NK-92 treated with Interleukin-12 subunit alpha and Interleukin-12 subunit beta, amount 100 ng/mL, for 24 hours (cell line): ENCODE data around the gene SIK3.

ENCODE experiments used
- DNase-seq: peaks from one replicate; lab custom pipeline; 2025; lab: John Stamatoyannopoulos, UW

The SIK3 gene

DNA sequence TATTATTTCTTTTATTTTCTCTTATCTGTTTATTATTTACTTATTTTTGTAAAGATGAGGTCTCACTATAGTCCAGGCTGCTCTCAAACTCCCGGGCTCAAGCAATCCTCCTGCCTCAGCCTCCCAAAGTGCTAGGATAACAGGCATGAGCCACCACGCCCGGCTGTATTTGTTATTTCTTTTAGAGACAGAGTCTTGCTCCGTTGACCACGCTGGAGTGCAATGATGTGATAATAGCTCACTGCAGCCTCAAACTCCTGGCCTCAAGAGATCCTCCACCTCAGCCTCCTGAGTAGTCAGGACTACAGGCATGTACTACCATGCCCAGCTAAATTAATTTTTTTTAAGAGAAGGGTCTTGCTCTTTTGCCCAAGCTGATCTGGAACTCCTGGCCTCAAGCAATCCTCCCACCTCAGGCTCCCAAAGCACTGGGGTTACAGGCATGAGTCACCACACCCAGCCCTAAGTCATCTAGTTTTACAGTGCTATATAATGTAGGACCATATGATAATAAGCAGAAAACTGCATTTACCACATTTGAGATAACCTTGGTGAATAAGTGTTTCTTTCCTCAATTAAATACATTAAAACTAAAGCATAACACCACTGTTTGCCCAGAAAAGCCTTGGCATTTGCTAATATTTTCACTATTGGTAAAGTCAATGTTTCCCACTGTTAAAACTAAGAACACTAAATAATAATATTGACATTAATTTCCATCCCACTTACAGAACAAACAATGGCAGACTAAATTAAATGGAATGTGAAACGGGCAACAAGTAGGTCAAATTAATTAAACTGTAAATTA, 127.5 kb downstream of the SIK3 start:
- no peak for DNase-seq

DNA sequence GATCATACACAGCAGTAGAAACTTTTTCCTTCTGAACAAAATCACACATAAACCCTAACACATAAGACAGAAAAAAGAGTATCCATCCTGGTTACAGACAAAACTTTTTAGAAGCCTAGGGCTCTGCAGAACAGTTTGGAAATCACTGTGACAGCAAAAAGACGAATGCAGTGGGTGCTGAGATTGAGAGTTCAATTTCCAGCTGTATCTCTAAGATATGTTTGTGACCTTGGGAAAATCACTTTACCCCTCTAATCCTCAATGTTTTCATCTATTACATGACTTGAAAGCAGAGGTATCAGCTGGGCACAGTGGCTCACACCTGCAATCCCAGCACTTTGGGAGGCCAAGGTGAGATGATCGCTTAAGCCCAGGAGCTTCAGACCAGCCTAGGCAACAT, 128.5 kb downstream of the SIK3 start:
- DNase-seq = no peak

DNA sequence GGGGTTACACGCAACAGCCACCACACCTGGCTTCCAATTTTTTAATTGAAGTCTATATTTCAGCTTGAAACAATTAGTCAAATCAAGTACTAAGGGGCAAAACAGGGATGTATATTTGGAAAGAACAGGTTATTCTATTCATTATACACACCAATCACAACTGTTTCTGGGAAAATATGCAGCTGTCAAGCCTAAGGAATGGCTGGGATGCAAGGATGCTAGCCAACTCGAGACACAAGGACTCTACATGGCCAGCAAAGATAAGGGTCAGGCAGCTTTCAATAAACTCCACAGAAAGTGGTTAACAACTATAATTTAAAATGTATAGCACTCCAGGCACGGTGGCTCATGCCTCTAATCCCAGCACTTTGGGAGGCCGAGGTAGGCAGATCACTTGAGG, 134.0 kb downstream of the SIK3 start:
- no peak for DNase-seq

DNA sequence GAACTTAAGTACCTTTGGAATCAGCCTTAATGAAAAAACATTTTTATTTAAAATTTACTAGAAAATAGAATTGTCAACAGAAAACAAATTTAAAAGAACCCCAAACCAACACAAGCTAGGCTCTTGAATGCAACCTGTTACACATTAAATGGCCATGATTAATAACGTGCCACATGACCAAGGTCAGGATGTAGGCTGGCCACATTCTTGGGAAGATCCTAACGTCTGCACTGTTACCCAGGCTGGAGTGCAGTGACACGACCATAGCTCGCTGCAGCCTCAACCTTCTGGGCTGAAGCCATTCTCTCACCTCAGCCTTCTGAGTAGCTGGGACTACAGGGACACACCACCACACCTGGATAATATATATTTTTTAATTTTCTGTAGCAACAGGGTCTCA, 134.4 kb downstream of the SIK3 start:
- no peak for DNase-seq

DNA sequence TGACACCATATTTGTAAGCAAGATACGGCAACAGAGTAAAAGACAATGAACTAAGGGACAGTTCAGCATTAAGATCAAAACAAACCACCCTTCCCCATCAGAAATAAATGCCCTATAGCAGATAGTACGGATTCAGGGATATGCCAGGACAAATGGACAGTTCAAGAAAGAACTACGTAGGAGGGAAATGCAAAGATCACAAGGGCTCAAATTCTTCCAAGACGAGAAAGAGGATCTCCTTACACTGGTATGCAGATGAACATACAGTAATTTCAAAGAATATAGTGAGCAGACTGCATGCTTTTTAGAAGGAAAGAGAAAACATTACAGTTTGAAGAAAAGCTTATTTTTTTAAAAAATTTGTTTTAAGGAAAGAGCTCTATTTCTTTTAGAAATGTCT, 136.1 kb downstream of the SIK3 start:
- no peak for DNase-seq

DNA sequence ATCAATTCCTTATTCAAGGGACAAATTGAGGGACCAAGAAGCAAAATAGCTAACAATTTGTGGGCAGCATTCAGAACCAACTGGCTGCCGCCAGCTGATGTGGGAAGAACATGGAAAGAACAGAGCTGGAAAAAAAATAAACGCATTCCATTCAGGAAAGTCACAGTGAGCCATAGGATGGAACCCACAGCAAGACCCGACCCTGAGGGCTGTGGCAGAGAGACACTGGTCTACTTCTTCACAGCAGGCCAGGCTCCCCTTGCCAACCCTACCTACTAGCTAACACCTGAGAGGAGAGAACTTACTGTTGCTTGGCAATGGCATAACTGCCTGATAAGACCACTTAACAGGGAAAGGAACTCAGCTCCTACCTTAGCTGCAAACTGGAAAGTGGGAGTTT, 137.3 kb downstream of the SIK3 start:
- no peak for DNase-seq

DNA sequence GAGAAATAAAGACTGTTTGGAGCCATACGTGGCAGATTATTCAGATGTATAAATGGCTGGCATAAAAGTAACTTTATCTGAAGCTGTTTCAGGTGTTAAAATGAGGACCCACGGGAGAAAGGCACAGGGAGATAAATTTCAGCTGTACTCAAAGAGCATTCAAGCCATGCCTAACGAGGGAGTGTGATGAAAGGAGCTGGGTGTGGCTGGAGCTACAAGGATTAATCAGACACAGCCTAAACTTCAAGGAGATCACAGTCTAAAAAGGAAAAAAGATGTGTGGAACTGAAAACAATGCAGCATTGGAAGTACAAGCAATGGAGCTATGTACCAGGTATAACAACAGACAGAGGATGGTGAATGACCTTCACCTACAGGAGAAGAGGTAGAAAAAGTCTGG, 140.0 kb downstream of the SIK3 start:
- DNase-seq = no peak

DNA sequence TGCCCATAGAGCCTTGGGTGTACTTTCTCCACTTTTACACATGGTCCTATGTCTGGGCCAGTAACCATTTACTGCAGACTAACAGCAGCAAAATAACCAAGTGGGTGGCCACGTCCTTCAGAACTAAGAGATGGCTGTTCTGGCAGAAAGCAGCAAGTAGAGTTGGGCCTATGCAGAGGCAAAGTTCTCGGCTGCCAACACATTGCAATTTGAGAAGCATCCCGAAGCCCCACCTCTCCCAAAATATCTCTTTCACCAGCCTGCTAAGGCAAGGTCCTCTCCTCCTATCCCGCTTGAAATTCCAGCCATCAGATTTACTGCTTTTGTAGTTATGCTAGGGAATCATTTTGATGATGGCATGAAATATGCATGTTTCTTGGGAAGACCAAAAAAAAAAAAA, 142.3 kb downstream of the SIK3 start:
- DNase-seq = no peak

DNA sequence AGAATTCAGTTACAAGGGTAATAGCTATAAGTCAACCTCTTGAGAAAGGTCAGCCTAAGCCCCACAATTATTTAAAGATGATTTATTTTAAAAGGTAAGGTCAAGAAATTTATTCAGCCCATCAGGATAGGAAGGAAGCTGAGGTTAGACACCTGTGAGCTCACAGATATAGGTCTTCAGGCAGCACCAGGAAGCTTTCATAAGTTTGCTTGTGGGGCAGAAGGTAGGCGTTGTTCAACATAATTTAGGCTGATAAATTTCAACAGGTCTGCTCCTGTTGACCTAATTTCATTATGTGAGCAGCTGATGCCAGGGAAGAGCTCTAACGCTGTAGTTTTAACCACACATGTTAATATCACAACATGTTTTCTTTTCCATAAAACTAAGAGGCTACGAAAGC, 142.7 kb downstream of the SIK3 start:
- DNase-seq = no peak

DNA sequence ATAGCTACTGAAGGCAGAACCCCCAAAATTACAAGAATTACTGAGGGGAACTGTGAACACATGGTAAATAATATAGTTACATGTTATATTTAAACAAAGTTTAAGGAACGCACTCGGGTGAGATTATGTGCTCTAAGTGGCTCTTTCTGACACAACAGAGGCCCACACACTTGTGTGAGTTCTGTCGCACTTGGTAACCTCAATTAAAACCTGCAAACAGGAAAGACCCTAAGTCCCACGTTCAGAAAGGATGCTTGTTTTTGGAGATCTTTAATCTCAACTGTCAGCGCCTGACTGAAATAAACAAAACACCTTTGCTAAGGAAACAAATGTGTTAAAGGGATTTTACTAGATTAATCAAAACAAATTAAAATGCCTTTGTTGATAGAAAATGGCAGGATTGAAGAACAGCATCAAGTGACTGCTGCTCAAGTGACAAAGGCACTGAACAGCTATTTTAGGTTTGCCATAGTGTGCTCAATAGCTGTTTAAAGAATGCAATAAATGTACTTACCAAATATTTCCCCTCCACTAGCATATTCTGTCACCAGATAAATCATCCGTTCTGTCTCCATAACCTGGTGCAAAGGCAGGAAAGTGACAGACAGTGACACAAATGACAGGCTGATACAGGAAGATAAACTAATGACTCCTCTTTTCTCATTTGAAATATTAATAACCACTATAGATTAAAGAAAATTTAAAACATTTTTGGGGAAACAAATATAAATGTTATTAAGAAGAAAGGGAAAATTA, 144.5 kb downstream of the SIK3 start:
- DNase-seq = no peak

DNA sequence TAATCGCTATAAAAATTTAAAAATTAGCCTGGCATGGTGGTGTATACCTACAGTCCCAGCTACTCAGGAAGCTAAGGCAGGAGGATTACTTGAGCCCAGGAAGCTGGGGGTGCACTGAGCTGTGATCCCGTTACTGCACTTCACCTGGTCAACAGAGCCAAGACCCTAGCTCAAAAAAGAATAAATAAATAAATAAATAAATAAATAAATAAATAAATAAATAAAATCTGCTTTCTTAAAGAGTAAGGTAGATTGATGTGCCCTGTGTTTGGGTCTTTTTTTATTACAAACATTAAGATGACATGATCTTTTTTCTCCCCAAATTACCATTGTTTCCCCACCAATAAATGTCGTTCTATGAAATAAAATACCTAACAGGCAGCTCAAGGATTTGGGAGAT, 146.5 kb downstream of the SIK3 start:
- no peak for DNase-seq

DNA sequence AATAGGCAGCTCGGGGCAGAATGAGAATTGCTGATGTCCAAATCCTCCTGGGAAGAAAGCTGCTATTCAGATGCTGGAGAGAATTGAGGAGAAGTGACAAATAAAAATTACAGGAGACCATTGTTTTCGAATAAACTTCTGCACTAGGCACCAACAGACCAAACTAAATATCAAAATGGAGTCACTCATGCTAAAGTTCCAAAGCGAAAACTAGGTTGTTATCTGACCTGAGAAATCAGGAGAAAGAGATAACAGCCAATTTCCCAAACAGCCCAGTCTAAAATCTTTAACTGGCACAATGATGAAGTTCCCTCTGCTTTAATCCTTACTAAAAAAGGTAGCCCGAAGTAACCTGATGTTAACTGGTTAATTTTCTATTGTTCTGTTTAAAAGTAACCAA, 148.0 kb downstream of the SIK3 start:
- no peak for DNase-seq

DNA sequence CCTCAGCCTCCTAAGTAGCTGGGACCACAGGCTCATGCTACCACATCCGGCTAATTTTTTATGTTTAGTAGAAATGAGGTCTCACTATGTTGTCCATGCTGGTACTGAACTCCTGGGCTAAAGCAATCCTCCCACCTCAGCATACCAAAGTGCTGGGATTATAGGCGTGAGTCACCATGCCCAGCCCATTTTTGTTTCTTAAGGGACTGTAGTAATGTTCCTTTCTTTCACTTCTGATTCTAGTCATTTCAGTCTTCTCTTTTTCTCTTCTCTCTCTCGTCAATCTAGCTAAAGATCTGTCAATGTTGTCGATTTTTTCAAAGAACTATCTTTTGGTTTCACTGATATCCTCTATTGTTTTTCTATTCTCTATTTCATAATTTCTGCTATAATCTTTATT, 149.8 kb downstream of the SIK3 start:
- no peak for DNase-seq

DNA sequence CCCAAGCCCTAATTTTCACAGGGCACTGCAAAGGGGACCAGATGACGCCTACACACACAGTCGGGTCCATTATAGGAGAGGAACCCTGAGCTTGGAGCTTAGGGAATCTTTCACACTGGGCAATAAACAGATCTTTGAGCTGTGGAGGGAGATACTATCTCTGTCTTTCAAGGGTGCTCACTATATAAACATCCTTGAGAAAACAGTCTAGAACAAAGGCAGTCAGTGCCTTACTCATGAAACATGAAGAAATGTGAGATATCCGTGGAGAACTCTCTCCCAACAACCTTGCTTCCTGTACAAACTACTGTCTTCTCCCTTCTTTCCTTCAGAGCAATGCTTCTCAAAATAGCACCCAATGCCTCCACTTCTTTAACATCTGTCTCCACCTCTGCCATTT, 151.8 kb downstream of the SIK3 start:
- DNase-seq = no peak

DNA sequence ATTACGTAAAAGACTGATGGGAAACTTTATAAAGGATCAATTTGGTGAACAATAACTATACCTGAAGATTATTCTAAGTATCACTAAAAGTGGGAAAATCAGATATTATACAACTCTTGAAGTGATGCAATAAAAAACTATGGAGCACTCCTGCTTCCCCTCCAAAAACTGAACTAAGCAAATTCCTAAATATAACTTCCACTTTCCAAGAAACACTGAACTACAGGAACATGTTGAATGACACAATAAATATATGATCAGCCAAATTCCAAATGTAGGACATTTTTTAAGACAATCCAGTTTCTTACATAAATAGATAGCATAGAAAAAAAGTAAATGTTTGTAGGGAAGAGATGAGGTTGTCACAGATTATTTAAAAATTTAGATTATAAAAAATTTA, 158.7 kb downstream of the SIK3 start:
- DNase-seq = no peak

DNA sequence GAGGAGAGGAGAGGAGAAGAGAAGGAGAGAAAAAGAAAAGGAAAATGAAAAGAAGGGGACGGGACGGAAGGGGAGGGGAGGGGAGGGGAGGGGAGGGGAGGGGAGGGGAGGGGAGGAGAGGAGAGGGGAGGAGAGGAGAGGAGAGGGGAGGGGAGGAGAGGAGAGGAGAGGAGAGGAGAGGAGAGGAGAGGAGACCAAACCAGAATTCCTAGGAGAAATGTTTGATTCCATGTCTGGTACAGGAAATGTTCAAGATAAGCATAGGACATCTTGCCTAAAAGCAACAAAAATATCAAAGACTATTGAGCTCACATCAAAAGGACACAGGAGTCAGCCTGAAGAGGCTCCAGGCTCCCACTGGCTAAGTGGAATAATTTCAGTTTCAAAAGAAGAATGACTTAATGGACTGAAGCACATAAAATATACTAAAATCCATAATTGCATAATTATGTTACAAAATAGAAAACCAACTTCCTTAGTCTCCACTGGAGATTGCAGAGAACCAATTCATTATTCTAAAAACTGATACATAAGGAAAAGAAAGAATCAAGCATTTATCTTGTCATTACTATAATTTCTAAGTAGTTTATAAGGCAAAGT, 159.7 kb downstream of the SIK3 start:
- no peak for DNase-seq

DNA sequence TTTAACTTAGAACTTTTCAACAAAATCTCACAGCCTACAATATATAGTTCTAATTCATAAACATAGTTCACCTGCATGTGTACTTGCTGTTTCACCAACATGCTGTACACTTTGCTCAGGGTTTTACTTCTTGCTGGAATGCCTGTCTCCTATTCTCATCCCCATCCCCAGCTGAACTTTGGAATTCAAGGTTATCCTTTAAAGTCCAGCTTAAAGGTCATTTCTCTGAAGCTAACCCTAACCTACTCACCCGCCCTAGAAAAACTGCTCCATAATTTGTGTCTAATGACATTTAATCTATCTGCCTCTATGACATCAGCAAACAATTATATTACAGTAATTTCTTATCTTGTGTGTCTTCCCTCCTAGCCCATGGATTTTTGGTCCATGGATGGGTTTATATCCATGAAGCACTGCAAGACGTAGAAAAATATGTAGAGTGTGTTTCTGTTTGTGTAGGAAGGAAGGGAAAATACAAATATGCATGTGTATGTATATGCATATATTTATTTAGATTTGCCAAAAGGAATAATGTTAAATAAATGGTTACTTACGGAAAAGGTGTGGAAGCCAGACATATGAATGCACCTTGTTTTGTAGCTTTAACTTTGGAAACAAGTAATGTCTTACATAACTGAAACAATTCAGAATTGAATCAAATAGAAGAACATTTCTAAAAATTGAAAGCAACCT, 161.3 kb downstream of the SIK3 start:
- DNase-seq = no peak

DNA sequence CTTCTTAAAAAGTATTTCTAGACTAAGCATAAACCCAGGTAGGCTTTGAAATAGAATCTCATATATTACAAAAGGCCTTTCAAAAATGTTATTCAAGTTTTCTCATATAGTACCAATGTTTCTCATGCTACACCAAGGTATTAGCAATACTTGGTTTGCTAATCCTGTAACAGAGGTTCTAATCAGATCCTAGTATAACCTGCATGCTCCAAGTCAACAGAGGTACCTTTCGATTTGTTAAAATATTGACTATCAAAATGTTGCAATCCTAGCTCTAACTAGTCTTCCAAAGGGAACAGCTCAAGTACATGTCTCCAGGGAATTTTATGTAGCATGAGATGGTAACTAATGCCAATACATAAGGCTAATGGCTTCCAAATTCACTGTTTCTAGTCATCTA, 162.7 kb downstream of the SIK3 start:
- no peak for DNase-seq

DNA sequence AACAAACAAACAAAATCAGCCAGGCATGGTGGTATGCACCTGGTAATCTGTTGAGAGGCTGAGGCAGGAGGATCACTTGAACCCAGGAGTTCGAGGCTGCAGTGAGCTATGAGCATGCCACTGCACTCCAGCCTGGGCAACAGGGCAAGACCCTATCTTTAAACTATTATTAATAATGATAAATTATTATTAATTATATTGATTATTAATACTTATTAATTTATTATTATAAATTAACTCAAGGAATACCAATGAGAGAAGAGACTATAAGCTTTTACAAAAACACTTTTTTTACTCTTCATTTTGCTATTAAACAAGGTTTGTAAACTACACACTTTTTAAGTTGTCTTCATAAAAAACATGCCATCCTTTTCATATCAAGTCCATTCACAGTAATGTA, 163.1 kb downstream of the SIK3 start:
- DNase-seq = no peak

DNA sequence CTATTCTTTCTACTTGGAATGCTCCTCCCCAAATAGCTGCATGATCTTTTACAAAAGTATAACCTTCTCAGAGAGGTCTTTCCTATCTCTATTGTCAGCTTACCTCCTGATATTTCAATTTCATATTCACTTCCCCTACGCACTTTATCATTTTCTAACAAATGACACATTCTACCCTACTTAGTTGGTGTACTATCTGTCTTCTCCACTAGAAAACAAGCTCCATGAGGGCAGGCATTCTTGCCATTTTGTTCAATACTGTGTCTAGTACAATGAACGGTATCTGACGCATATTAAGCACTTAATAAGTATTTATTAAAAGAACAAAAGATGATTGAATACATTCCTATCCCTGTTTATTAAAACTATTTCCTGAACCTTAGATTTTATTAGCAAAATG, 164.3 kb downstream of the SIK3 start:
- no peak for DNase-seq

DNA sequence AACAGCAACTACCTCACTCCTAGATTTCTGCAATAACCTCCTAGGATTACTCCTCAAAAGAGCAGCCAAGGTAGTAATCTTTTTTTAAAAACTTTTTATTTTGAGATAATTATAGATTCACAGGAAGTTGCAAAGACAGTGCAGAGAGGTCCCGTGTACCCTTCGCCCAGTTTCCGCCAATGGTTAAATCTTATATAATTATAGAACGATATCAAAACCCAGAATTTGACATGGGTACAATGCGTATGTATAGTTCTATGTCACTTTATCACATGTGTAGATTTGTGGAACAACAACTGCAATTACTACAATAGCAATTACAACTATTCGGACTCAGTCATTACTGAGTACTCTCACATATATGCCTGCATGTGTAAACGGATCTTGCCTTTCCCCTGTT, 166.0 kb downstream of the SIK3 start:
- DNase-seq = no peak

DNA sequence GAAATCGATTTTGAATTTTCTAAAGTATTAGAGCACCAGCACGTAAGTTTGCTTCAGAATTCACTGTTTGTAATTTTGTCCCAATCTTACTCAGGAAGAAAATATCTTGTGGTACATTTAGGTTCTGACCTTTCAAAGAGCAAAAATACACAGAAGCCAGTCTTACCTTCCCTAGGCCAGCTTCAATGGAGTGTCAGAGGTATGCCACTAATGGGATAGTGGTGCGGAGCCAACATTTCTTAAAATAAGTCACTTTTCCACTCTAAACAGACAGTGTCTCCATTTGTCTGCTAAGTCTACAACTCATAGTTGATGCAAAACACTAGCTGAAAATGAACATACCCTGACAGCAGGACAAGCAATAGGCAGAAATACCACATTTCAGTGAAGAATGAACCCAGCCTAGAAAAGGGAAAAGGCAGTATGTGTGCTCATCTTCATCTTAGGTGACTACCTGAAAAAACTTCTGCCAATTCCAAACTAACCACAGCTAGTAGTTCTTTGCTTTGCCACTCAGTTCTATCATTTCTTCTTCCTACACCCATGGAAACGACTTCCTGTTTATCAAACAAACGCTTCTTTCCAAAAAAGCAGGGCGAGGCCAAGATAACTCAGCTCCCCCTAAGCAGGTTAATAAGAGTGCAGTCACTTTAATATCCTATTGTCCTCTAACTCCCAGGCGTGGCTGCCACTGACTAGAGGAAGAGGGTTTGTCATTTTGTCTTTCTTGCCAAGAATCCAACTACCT, 166.8 kb downstream of the SIK3 start:
- DNase-seq = no peak
